ENCODE measurements around the gene TOR3A.

TOR3A gene

GRCh38 chr1:179077396-179077795 lies 4.5 kb upstream of the TOR3A start:
- Histone ChIP-seq H3K27me3 (ENCODE audit: insufficient read depth, low read length) (no peaks in the 10 kb centered on the region), H3K4me1 (ENCODE audit: control insufficient read depth, insufficient read depth, low read length, unreplicated experiment) (peaks cover 22% of the 10 kb centered on the region), H3K36me3 (ENCODE audit: insufficient read depth, low read length) (peaks cover 4% of the 10 kb centered on the region; the same call in 1 of the 2 replicates), H3K4me3 (ENCODE audit: low read depth, low read length) (no peak overlapping the region), H3K79me2 (ENCODE audit: control insufficient read depth, insufficient read depth, low read length, unreplicated experiment) (peaks cover under 1% of the 10 kb centered on the region), H2AFZ (ENCODE audit: low read length, unreplicated experiment) (peak overlapping the region; percentile 11), H3K27ac (ENCODE audit: low read depth, low read length) (peak overlapping the region; percentile 49)

GRCh38 chr1:179079113-179079761 lies 2.6 kb upstream of the TOR3A start:
- Histone ChIP-seq H3K27me3 (ENCODE audit: insufficient read depth, low read length) (no peaks in the 10 kb centered on the region), H3K27ac (ENCODE audit: low read depth, low read length) (no peak overlapping the region), H3K4me1 (ENCODE audit: control insufficient read depth, insufficient read depth, low read length, unreplicated experiment) (peaks cover 27% of the 10 kb centered on the region), H2AFZ (ENCODE audit: low read length, unreplicated experiment) (no peak overlapping the region), H3K79me2 (ENCODE audit: control insufficient read depth, insufficient read depth, low read length, unreplicated experiment) (peaks cover 17% of the 10 kb centered on the region), H3K4me3 (ENCODE audit: low read depth, low read length) (no peak overlapping the region), H3K36me3 (ENCODE audit: insufficient read depth, low read length) (no peaks in the 10 kb centered on the region)

GRCh38 chr1:179080866-179081686 lies 794 bp upstream of the TOR3A start:
- Histone ChIP-seq H3K27ac (ENCODE audit: low read depth, low read length) (peak overlapping the region; percentile 55), H2AFZ (ENCODE audit: low read length, unreplicated experiment) (peak overlapping the region; percentile 86), H3K36me3 (ENCODE audit: insufficient read depth, low read length) (no peaks in the 10 kb centered on the region), H3K27me3 (ENCODE audit: insufficient read depth, low read length) (no peaks in the 10 kb centered on the region), H3K79me2 (ENCODE audit: control insufficient read depth, insufficient read depth, low read length, unreplicated experiment) (peaks cover 24% of the 10 kb centered on the region), H3K4me3 (ENCODE audit: low read depth, low read length) (peak overlapping the region; percentile 88), H3K4me1 (ENCODE audit: control insufficient read depth, insufficient read depth, low read length, unreplicated experiment) (peaks cover 27% of the 10 kb centered on the region)

GRCh38 chr1:179082333-179082998 lies 596 bp downstream of the TOR3A start:
- Histone ChIP-seq H3K27me3 (ENCODE audit: insufficient read depth, low read length) (no peaks in the 10 kb centered on the region), H2AFZ (ENCODE audit: low read length, unreplicated experiment) (peak overlapping the region; percentile 86), H3K4me3 (ENCODE audit: low read depth, low read length) (peak overlapping the region; percentile 88), H3K79me2 (ENCODE audit: control insufficient read depth, insufficient read depth, low read length, unreplicated experiment) (peaks cover 24% of the 10 kb centered on the region), H3K4me1 (ENCODE audit: control insufficient read depth, insufficient read depth, low read length, unreplicated experiment) (peaks cover 17% of the 10 kb centered on the region), H3K36me3 (ENCODE audit: insufficient read depth, low read length) (no peaks in the 10 kb centered on the region), H3K27ac (ENCODE audit: low read depth, low read length) (peak overlapping the region; percentile 55; the same call in 1 of the 2 replicates)

GRCh38 chr1:179082999-179083335 lies 1.1 kb downstream of the TOR3A start:
- Histone ChIP-seq H2AFZ (ENCODE audit: low read length, unreplicated experiment) (peak overlapping the region; percentile 86), H3K27ac (ENCODE audit: low read depth, low read length) (peak overlapping the region; percentile 55; the same call in 1 of the 2 replicates), H3K4me3 (ENCODE audit: low read depth, low read length) (peak overlapping the region; percentile 88), H3K36me3 (ENCODE audit: insufficient read depth, low read length) (no peaks in the 10 kb centered on the region), H3K27me3 (ENCODE audit: insufficient read depth, low read length) (no peaks in the 10 kb centered on the region), H3K4me1 (ENCODE audit: control insufficient read depth, insufficient read depth, low read length, unreplicated experiment) (peaks cover 12% of the 10 kb centered on the region), H3K79me2 (ENCODE audit: control insufficient read depth, insufficient read depth, low read length, unreplicated experiment) (peaks cover 24% of the 10 kb centered on the region)

GRCh38 chr1:179083533-179083932 lies 1.7 kb downstream of the TOR3A start:
- no peak overlapping the region for H3K27ac ChIP-seq (ENCODE audit: low read depth, low read length)
- H3K4me3 ChIP-seq (ENCODE audit: low read depth, low read length): peak overlapping the region; percentile 88; the same call in 1 of the 2 replicates
- no peaks in the 10 kb centered on the region for H3K27me3 ChIP-seq (ENCODE audit: insufficient read depth, low read length)
- peaks cover 24% of the 10 kb centered on the region for H3K79me2 ChIP-seq (ENCODE audit: control insufficient read depth, insufficient read depth, low read length, unreplicated experiment)
- no peak overlapping the region for H2AFZ ChIP-seq (ENCODE audit: low read length, unreplicated experiment)
- H3K36me3 ChIP-seq (ENCODE audit: insufficient read depth, low read length): no peaks in the 10 kb centered on the region
- H3K4me1 ChIP-seq (ENCODE audit: control insufficient read depth, insufficient read depth, low read length, unreplicated experiment): peaks cover 10% of the 10 kb centered on the region

- no peak overlapping the region for H3K4me3 ChIP-seq (ENCODE audit: low read depth, low read length)
- peaks cover 21% of the 10 kb centered on the region for H3K79me2 ChIP-seq (ENCODE audit: control insufficient read depth, insufficient read depth, low read length, unreplicated experiment)
- H3K27ac ChIP-seq (ENCODE audit: low read depth, low read length): no peak overlapping the region
Observed at GRCh38 chr1:179087665-179088064, 5.8 kb downstream of the TOR3A start.

GRCh38 chr1:179089827-179090482 lies 8.1 kb downstream of the TOR3A start:
- Histone ChIP-seq H3K4me1 (ENCODE audit: control insufficient read depth, insufficient read depth, low read length, unreplicated experiment) (peaks cover 20% of the 10 kb centered on the region), H3K27me3 (ENCODE audit: insufficient read depth, low read length) (no peaks in the 10 kb centered on the region), H3K4me3 (ENCODE audit: low read depth, low read length) (no peak overlapping the region), H2AFZ (ENCODE audit: low read length, unreplicated experiment) (no peak overlapping the region), H3K27ac (ENCODE audit: low read depth, low read length) (no peak overlapping the region), H3K36me3 (ENCODE audit: insufficient read depth, low read length) (peaks cover 5% of the 10 kb centered on the region; the same call in 1 of the 2 replicates), H3K79me2 (ENCODE audit: control insufficient read depth, insufficient read depth, low read length, unreplicated experiment) (no peaks in the 10 kb centered on the region)

More at GRCh38 chr1:179087665-179088064, 5.8 kb downstream of the TOR3A start:
- no peak overlapping the region for H2AFZ ChIP-seq (ENCODE audit: low read length, unreplicated experiment)
- H3K4me1 ChIP-seq (ENCODE audit: control insufficient read depth, insufficient read depth, low read length, unreplicated experiment): peaks cover 20% of the 10 kb centered on the region
- no peaks in the 10 kb centered on the region for H3K36me3 ChIP-seq (ENCODE audit: insufficient read depth, low read length)
- no peaks in the 10 kb centered on the region for H3K27me3 ChIP-seq (ENCODE audit: insufficient read depth, low read length)

GRCh38 chr1:179090522-179090921 lies 8.7 kb downstream of the TOR3A start:
- no peaks in the 10 kb centered on the region for H3K27me3 ChIP-seq (ENCODE audit: insufficient read depth, low read length)
- H3K27ac ChIP-seq (ENCODE audit: low read depth, low read length): no peak overlapping the region
- peaks cover 5% of the 10 kb centered on the region; the same call in 1 of the 2 replicates for H3K36me3 ChIP-seq (ENCODE audit: insufficient read depth, low read length)
- H2AFZ ChIP-seq (ENCODE audit: low read length, unreplicated experiment): no peak overlapping the region
- H3K4me1 ChIP-seq (ENCODE audit: control insufficient read depth, insufficient read depth, low read length, unreplicated experiment): peaks cover 20% of the 10 kb centered on the region
- H3K79me2 ChIP-seq (ENCODE audit: control insufficient read depth, insufficient read depth, low read length, unreplicated experiment): no peaks in the 10 kb centered on the region
- no peak overlapping the region for H3K4me3 ChIP-seq (ENCODE audit: low read depth, low read length)

GRCh38 chr1:179090923-179091322 lies 9.1 kb downstream of the TOR3A start:
- Histone ChIP-seq H3K36me3 (ENCODE audit: insufficient read depth, low read length) (peaks cover 5% of the 10 kb centered on the region; the same call in 1 of the 2 replicates), H3K4me1 (ENCODE audit: control insufficient read depth, insufficient read depth, low read length, unreplicated experiment) (peaks cover 20% of the 10 kb centered on the region), H3K27ac (ENCODE audit: low read depth, low read length) (peak overlapping the region; percentile 64; the same call in 1 of the 2 replicates), H3K27me3 (ENCODE audit: insufficient read depth, low read length) (no peaks in the 10 kb centered on the region), H3K79me2 (ENCODE audit: control insufficient read depth, insufficient read depth, low read length, unreplicated experiment) (no peaks in the 10 kb centered on the region), H3K4me3 (ENCODE audit: low read depth, low read length) (no peak overlapping the region), H2AFZ (ENCODE audit: low read length, unreplicated experiment) (no peak overlapping the region)

All from ACC112 (cell line).